Measurements from ENCODE around the gene PPIH.
"Not testable (repeated sequence)": the region's sequence is repeated elsewhere in the genome, so short reads cannot be mapped to it uniquely, and the experiment has no call there.

Gene PPIH

GRCh38 chr1:42680921-42681683 lies 22.9 kb downstream of the PPIH start:
- TF ChIP-seq CTCF (IDR thresholded peaks at IDR 0.05; ENCODE audit: control insufficient read depth, insufficient read depth, low read depth, low read length, missing control alignments): no peak
- DNase-seq (ENCODE audit: low read depth): no peak
- H3K4me3 ChIP-seq (ENCODE audit: control insufficient read depth, low read depth, low read length): peak overlapping the region; percentile 92

GRCh38 chr1:42681741-42682483 lies 23.7 kb downstream of the PPIH start, which contains the start of gene YBX1:
TSS of gene YBX1 (plus strand) at chr1:42682418. CDS start at chr1:42682566, 148 bp downstream.
- H3K4me3 ChIP-seq (ENCODE audit: control insufficient read depth, low read depth, low read length): peak within 1 kb of the TSS; percentile 92
- TF ChIP-seq CTCF (IDR thresholded peaks at IDR 0.05; ENCODE audit: control insufficient read depth, insufficient read depth, low read depth, low read length, missing control alignments): no peak
- peak; percentile 98 for DNase-seq (ENCODE audit: low read depth)

GRCh38 chr1:42682484-42682738 lies 24.2 kb downstream of the PPIH start:
- peak overlapping the region; percentile 92 for H3K4me3 ChIP-seq (ENCODE audit: control insufficient read depth, low read depth, low read length)
- not testable (repeated sequence) for DNase-seq (ENCODE audit: low read depth)

GRCh38 chr1:42682739-42683531 lies 24.7 kb downstream of the PPIH start:
- no peak for TF ChIP-seq CTCF (IDR thresholded peaks at IDR 0.05; ENCODE audit: control insufficient read depth, insufficient read depth, low read depth, low read length, missing control alignments)
- peak overlapping the region; percentile 92 for H3K4me3 ChIP-seq (ENCODE audit: control insufficient read depth, low read depth, low read length)
- no peak for DNase-seq (ENCODE audit: low read depth)

- no peak for TF ChIP-seq CTCF (IDR thresholded peaks at IDR 0.05; ENCODE audit: control insufficient read depth, insufficient read depth, low read depth, low read length, missing control alignments)
- no peak for DNase-seq (ENCODE audit: low read depth)
- peak overlapping the region; percentile 92 for H3K4me3 ChIP-seq (ENCODE audit: control insufficient read depth, low read depth, low read length)
These were observed 25.9 kb downstream of the PPIH start for GRCh38 chr1:42684139-42684538.

GRCh38 chr1:42686418-42686817 lies 28.2 kb downstream of the PPIH start:
- TF ChIP-seq CTCF (IDR thresholded peaks at IDR 0.05; ENCODE audit: control insufficient read depth, insufficient read depth, low read depth, low read length, missing control alignments): no peak
- no peak overlapping the region for H3K4me3 ChIP-seq (ENCODE audit: control insufficient read depth, low read depth, low read length)
- no peak for DNase-seq (ENCODE audit: low read depth)

GRCh38 chr1:42689912-42690311 lies 31.7 kb downstream of the PPIH start:
- no peak for TF ChIP-seq CTCF (IDR thresholded peaks at IDR 0.05; ENCODE audit: control insufficient read depth, insufficient read depth, low read depth, low read length, missing control alignments)
- no peak for DNase-seq (ENCODE audit: low read depth)

More at GRCh38 chr1:42689912-42690311, 31.7 kb downstream of the PPIH start:
- no peak overlapping the region for H3K4me3 ChIP-seq (ENCODE audit: control insufficient read depth, low read depth, low read length)

Data from AG09309 (cell line).